Activated CD4-positive, alpha-beta T cell treated with anti-CD3 and anti-CD28 coated beads, Interleukin-2, amount 10 ng/mL, durations not matched to agents 24 days and 14 days (primary cell): ENCODE measurements around the gene TNFSF12. TPM values are rescaled to one million over a fixed set of nuclear protein-coding genes. Genes with fewer than 3 reads are reported as not detected.

Source experiments
- DNase-seq: peaks from one replicate; pipeline ENCODE4 v3.0.0; 2022
- H3K27ac Mint-ChIP-seq: one replicate; pipeline ENCODE4 v1.8.0; 2022; ENCODE audit warnings: mild to moderate bottlenecking, mixed read lengths
- H3K27me3 Mint-ChIP-seq: one replicate; pipeline ENCODE4 v1.8.0; 2022; ENCODE audit warnings: mixed read lengths
- H3K36me3 Mint-ChIP-seq: one replicate; pipeline ENCODE4 v1.8.0; 2022; ENCODE audit warnings: low read depth, mild to moderate bottlenecking, mixed read lengths
- H3K4me1 Mint-ChIP-seq: one replicate; pipeline ENCODE4 v1.8.0; 2021; ENCODE audit warnings: mixed read lengths
- H3K4me3 Mint-ChIP-seq: one replicate; pipeline ENCODE4 v1.8.0; 2022; ENCODE audit warnings: mild to moderate bottlenecking, moderate library complexity, mixed read lengths
- H3K9me3 Mint-ChIP-seq: one replicate; pipeline ENCODE4 v1.8.0; 2021; ENCODE audit warnings: mixed read lengths
- intact Hi-C: fragments of 100-400 bp; cut with micrococcal nuclease; formaldehyde crosslinking; loops from one replicate; pipeline ENCODE4 v1.15.1; 2023
- total RNA-seq: library from RNA; stranded (reverse); gene quantifications from 2 replicates; pipeline ENCODE4 v1.2.3, GENCODE V29; 2022

Gene TNFSF12, protein sequence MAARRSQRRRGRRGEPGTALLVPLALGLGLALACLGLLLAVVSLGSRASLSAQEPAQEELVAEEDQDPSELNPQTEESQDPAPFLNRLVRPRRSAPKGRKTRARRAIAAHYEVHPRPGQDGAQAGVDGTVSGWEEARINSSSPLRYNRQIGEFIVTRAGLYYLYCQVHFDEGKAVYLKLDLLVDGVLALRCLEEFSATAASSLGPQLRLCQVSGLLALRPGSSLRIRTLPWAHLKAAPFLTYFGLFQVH
- 21.5 and 21.8 TPM in 2 replicates for total RNA-seq

GRCh38 chr17:7548585-7549400 is at the start of gene TNFSF12:
TSS of gene TNFSF12 (plus strand) at chr17:7549058. CDS start at chr17:7549154, 96 bp downstream.
- H3K9me3 Mint-ChIP-seq, result no peaks in the 10 kb centered on the region
- H3K27me3 Mint-ChIP-seq, result no peaks in the 10 kb centered on the region
- peaks cover 50% of the 10 kb centered on the region for H3K4me1 Mint-ChIP-seq
- H3K36me3 Mint-ChIP-seq, result peaks cover 14% of the 10 kb centered on the region
- H3K27ac Mint-ChIP-seq, result peak within 1 kb of the TSS; percentile 83
- DNase-seq, result peak; percentile 89
- H3K4me3 Mint-ChIP-seq, result peak within 1 kb of the TSS; percentile 83
- intact Hi-C loops, result loop anchor here (2.0 kb wide), 1 partner anchor 64 kb away; the partner anchor contains the start of gene POLR2A

DNA sequence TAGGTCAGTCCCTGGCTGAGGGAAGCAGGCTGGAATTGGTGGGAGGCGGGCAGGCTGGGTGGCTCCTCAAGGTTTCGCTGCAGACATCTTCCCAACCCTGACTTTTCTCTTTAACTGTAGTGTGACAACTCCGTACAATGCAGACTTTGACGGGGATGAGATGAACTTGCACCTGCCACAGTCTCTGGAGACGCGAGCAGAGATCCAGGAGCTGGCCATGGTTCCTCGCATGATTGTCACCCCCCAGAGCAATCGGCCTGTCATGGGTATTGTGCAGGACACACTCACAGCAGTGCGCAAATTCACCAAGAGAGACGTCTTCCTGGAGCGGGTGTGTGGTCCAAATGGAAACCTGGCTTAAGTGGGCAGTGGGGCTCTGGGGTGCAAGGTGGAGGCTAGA is 49.7 kb upstream of the TNFSF12 start:
- Mint-ChIP-seq H3K36me3 (peaks cover 71% of the 10 kb centered on the region), H3K9me3 (no peaks in the 10 kb centered on the region), H3K27ac (peak overlapping the region; percentile 25), H3K27me3 (no peaks in the 10 kb centered on the region), H3K4me3 (no peak overlapping the region), H3K4me1 (peaks cover 5% of the 10 kb centered on the region)
- intact Hi-C loops, result no loop called here
- DNase-seq, result no peak

DNA sequence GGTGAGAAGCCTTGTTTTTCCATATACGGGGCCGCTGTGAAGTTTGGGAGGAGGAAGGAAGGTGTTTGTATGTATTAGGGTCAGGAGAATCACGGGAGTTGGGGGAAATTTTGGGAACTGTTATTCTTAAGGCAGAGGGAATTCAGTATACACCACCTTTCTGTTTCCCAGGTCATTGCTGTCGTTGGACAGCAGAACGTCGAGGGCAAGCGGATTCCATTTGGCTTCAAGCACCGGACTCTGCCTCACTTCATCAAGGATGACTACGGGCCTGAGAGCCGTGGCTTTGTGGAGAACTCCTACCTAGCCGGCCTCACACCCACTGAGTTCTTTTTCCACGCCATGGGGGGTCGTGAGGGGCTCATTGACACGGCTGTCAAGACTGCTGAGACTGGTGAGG is 47.1 kb upstream of the TNFSF12 start:
- no peak overlapping the region for H3K27ac Mint-ChIP-seq
- H3K27me3 Mint-ChIP-seq, result no peaks in the 10 kb centered on the region
- H3K4me1 Mint-ChIP-seq, result no peaks in the 10 kb centered on the region
- no peak for DNase-seq
- no peaks in the 10 kb centered on the region for H3K9me3 Mint-ChIP-seq
- intact Hi-C loops, result loop anchor here (2.0 kb wide), 1 partner anchor 15 kb away; no protein-coding TSS in a partner anchor
- no peak overlapping the region for H3K4me3 Mint-ChIP-seq
- peaks cover 69% of the 10 kb centered on the region for H3K36me3 Mint-ChIP-seq

GRCh38 chr17:7502171-7502847 is 46.5 kb upstream of the TNFSF12 start:
- intact Hi-C loops, result no loop called here
- Mint-ChIP-seq H3K27me3 (no peaks in the 10 kb centered on the region), H3K27ac (no peak overlapping the region), H3K4me3 (no peak overlapping the region), H3K9me3 (no peaks in the 10 kb centered on the region), H3K36me3 (peaks cover 69% of the 10 kb centered on the region), H3K4me1 (no peaks in the 10 kb centered on the region)
- DNase-seq, result no peak

GRCh38 chr17:7502987-7503386 is 45.9 kb upstream of the TNFSF12 start:
- peak; percentile 71 for DNase-seq
- intact Hi-C loops, result no loop called here
- no peaks in the 10 kb centered on the region for H3K4me1 Mint-ChIP-seq
- no peak overlapping the region for H3K4me3 Mint-ChIP-seq
- H3K36me3 Mint-ChIP-seq, result peaks cover 72% of the 10 kb centered on the region
- no peak overlapping the region for H3K27ac Mint-ChIP-seq
- no peaks in the 10 kb centered on the region for H3K27me3 Mint-ChIP-seq
- no peaks in the 10 kb centered on the region for H3K9me3 Mint-ChIP-seq

DNA sequence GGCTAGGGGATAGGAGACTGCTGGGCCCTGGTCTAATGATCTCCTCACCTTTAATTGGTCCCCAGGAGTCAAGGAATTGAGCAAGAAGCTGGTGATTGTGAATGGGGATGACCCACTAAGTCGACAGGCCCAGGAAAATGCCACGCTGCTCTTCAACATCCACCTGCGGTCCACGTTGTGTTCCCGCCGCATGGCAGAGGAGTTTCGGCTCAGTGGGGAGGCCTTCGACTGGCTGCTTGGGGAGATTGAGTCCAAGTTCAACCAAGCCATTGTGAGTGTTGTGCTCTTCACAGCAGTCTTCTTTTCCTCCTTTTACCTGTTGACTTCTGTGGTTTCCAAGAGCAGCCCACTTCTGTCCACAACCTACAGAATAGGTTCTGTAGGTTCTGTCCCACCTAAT is 45.3 kb upstream of the TNFSF12 start:
- intact Hi-C loops, result no loop called here
- Mint-ChIP-seq H3K27me3 (no peaks in the 10 kb centered on the region), H3K9me3 (no peaks in the 10 kb centered on the region), H3K27ac (no peak overlapping the region), H3K4me3 (no peak overlapping the region), H3K4me1 (no peaks in the 10 kb centered on the region), H3K36me3 (peaks cover 74% of the 10 kb centered on the region)
- DNase-seq, result no peak

DNA sequence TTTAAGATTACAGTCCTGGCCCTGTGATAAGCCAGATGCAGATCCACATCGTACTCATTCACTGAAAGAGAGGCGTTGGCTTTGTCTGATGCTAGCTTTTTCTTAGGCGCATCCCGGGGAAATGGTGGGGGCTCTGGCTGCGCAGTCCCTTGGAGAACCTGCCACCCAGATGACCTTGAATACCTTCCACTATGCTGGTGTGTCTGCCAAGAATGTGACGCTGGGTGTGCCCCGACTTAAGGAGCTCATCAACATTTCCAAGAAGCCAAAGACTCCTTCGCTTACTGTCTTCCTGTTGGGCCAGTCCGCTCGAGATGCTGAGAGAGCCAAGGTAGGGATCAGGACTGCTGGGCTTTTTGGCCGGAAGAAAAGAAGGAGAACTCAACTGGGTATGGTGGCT is 40.7 kb upstream of the TNFSF12 start:
- H3K27ac Mint-ChIP-seq, result no peak overlapping the region
- peaks cover 74% of the 10 kb centered on the region for H3K36me3 Mint-ChIP-seq
- no peaks in the 10 kb centered on the region for H3K9me3 Mint-ChIP-seq
- no peaks in the 10 kb centered on the region for H3K27me3 Mint-ChIP-seq
- H3K4me3 Mint-ChIP-seq, result no peak overlapping the region
- DNase-seq, result no peak
- peaks cover 3% of the 10 kb centered on the region for H3K4me1 Mint-ChIP-seq
- intact Hi-C loops, result no loop called here

DNA sequence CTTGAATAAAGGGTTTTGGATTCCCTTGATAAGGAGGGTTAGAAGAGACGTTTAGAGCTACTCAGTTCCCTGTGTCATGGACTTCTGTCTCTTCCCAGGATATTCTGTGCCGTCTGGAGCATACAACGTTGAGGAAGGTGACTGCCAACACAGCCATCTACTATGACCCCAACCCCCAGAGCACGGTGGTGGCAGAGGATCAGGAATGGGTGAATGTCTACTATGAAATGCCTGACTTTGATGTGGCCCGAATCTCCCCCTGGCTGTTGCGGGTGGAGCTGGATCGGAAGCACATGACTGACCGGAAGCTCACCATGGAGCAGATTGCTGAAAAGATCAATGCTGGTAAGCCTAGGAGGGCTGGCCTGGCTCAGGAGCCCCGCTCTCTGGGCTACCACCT is 40.0 kb upstream of the TNFSF12 start:
- Mint-ChIP-seq H3K36me3 (peaks cover 74% of the 10 kb centered on the region), H3K4me3 (no peak overlapping the region), H3K27me3 (no peaks in the 10 kb centered on the region), H3K9me3 (no peaks in the 10 kb centered on the region), H3K27ac (no peak overlapping the region), H3K4me1 (peaks cover 10% of the 10 kb centered on the region)
- intact Hi-C loops, result no loop called here
- DNase-seq, result no peak

DNA sequence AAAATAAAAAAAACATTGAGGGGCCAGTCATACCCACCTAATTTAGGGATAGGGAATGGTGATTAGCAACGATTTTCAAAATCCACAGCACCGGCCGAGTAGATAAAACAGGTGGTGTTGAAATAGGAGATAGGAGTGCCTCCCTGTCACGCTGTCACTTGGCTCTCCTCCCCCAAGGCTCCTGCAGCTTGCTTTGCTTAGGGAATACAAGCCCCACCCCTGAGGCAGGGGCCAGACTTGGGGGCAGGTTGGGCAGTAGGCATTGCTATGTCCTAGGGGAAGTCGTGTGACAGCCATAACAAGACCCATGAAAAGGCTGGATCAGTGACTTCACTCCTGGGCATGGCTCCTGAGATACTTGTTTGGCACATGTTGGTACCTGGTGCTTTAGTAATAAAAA is 38.9 kb upstream of the TNFSF12 start:
- Mint-ChIP-seq H3K9me3 (no peaks in the 10 kb centered on the region), H3K4me3 (no peak overlapping the region), H3K27me3 (no peaks in the 10 kb centered on the region), H3K36me3 (peaks cover 76% of the 10 kb centered on the region), H3K27ac (no peak overlapping the region), H3K4me1 (peaks cover 15% of the 10 kb centered on the region)
- no peak for DNase-seq
- intact Hi-C loops, result no loop called here

DNA sequence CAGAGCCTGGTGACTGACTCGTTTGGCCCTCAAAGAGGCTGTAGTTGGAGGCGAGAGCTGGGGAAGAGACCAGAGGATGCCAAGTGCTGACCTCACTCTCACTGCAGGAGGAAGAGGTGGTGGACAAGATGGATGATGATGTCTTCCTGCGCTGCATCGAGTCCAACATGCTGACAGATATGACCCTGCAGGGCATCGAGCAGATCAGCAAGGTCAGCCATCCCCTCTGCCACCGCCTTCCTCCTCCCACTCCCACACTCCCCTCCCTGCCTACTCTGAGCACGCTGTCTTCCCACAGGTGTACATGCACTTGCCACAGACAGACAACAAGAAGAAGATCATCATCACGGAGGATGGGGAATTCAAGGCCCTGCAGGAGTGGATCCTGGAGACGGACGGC is 37.8 kb upstream of the TNFSF12 start:
- Mint-ChIP-seq H3K4me3 (no peak overlapping the region), H3K27me3 (no peaks in the 10 kb centered on the region), H3K36me3 (peaks cover 75% of the 10 kb centered on the region), H3K27ac (no peak overlapping the region), H3K9me3 (no peaks in the 10 kb centered on the region), H3K4me1 (peaks cover 15% of the 10 kb centered on the region)
- intact Hi-C loops, result no loop called here
- DNase-seq, result no peak

- H3K36me3 Mint-ChIP-seq, result peaks cover 65% of the 10 kb centered on the region
- intact Hi-C loops, result no loop called here
- H3K9me3 Mint-ChIP-seq, result no peaks in the 10 kb centered on the region
- DNase-seq, result no peak
- H3K27ac Mint-ChIP-seq, result no peak overlapping the region
- H3K4me1 Mint-ChIP-seq, result peaks cover 15% of the 10 kb centered on the region
- H3K4me3 Mint-ChIP-seq, result no peak overlapping the region
- H3K27me3 Mint-ChIP-seq, result no peaks in the 10 kb centered on the region
These were observed 36.8 kb upstream of the TNFSF12 start for GRCh38 chr17:7512105-7512504.

GRCh38 chr17:7512824-7513540 is 35.9 kb upstream of the TNFSF12 start:
- no peak for DNase-seq
- Mint-ChIP-seq H3K36me3 (peaks cover 56% of the 10 kb centered on the region), H3K27me3 (no peaks in the 10 kb centered on the region), H3K9me3 (no peaks in the 10 kb centered on the region), H3K4me1 (peaks cover 15% of the 10 kb centered on the region), H3K4me3 (no peak overlapping the region), H3K27ac (no peak overlapping the region)
- intact Hi-C loops, result no loop called here

GRCh38 chr17:7513850-7514419 is 34.9 kb upstream of the TNFSF12 start:
- Mint-ChIP-seq H3K4me3 (no peak overlapping the region), H3K9me3 (no peaks in the 10 kb centered on the region), H3K36me3 (peaks cover 47% of the 10 kb centered on the region), H3K27ac (no peak overlapping the region), H3K4me1 (peaks cover 15% of the 10 kb centered on the region), H3K27me3 (no peaks in the 10 kb centered on the region)
- intact Hi-C loops, result loop anchor here (1.0 kb wide), 2 partner anchors 47 to 75 kb away; partner anchors contain the start of gene SENP3
- DNase-seq, result no peak
